Mammary epithelial cell (primary cell): ENCODE measurements around the gene MCF2L.

Experiments
- CTCF ChIP-seq, 2 donors: IDR thresholded peaks in 1 of 2; conservative IDR thresholded peaks in 1 of 2; 2 replicates each; pipeline ENCODE4 v1.5.1; 2011 to 2012; ENCODE audit warnings: inconsistent platforms in 2 of 2, low read length in 2 of 2, mild to moderate bottlenecking in 2 of 2, control low read depth in 1 of 2, low read depth in 1 of 2; ENCODE audit not compliant: insufficient read depth in 1 of 2; ENCODE audit errors: extremely low read depth in 1 of 2
- EZH2 ChIP-seq: IDR thresholded peaks from 2 replicates; pipeline ENCODE4 v1.6.1; 2012; ENCODE audit warnings: low read length, inconsistent platforms, borderline replicate concordance

- TF ChIP-seq EZH2 (no peak), CTCF (conservative IDR thresholded peaks at IDR 0.05 in 1 of 2, IDR thresholded peaks at IDR 0.05 in 1 of 2; ENCODE audit: extremely low read depth in 1 of 2, insufficient read depth in 1 of 2, low read depth in 1 of 2, low read length in 2 of 2) (no peak)
Observed at GRCh38 chr13:113066142-113066455, 97.1 kb downstream of the MCF2L start.
